HL-60 (cell line): Measurements from ENCODE around the gene HSPD1.
"Not testable (repeated sequence)": the region's sequence is repeated elsewhere in the genome, so short reads cannot be mapped to it uniquely, and the experiment has no call there.

Experiments
- POLR2AphosphoS5 ChIP-seq: IDR thresholded peaks from 2 replicates; pipeline ENCODE4 v1.6.1; 2012; ENCODE audit warnings: low read depth
- TF ChIP-seq, protein P1 (sequence below): IDR thresholded peaks from one replicate; pipeline ENCODE4 v1.5.1; 2011; ENCODE audit warnings: low read length, control low read depth, inconsistent platforms; ENCODE audit not compliant: insufficient read depth
- TF ChIP-seq, protein P2 (sequence below): IDR thresholded peaks from 2 replicates; pipeline ENCODE4 v1.6.1; 2012; ENCODE audit warnings: low read depth; ENCODE audit not compliant: insufficient replicate concordance

DNA sequence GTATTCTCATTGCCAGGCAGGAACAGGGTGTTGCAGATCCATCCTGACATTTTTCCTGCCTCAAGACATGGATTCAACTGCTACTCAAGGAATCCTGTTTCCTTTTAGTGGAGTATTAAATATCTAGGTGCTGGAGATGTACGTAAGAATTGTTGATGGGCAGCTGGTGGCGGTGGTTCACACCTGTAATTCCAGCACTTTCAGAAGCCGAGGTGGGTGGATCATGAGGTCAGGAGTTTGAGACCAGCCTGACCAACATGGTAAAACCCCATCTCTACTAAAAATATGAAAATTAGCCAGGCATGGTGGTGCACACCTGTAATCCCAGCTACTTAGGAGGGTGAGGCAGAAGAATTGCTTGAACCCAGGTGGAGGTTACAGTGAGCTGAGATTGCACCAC lies 15.4 kb downstream of the HSPD1 start:
- TF ChIP-seq, protein P1, sequence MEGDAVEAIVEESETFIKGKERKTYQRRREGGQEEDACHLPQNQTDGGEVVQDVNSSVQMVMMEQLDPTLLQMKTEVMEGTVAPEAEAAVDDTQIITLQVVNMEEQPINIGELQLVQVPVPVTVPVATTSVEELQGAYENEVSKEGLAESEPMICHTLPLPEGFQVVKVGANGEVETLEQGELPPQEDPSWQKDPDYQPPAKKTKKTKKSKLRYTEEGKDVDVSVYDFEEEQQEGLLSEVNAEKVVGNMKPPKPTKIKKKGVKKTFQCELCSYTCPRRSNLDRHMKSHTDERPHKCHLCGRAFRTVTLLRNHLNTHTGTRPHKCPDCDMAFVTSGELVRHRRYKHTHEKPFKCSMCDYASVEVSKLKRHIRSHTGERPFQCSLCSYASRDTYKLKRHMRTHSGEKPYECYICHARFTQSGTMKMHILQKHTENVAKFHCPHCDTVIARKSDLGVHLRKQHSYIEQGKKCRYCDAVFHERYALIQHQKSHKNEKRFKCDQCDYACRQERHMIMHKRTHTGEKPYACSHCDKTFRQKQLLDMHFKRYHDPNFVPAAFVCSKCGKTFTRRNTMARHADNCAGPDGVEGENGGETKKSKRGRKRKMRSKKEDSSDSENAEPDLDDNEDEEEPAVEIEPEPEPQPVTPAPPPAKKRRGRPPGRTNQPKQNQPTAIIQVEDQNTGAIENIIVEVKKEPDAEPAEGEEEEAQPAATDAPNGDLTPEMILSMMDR, result not testable (repeated sequence)
- TF ChIP-seq, protein P2, sequence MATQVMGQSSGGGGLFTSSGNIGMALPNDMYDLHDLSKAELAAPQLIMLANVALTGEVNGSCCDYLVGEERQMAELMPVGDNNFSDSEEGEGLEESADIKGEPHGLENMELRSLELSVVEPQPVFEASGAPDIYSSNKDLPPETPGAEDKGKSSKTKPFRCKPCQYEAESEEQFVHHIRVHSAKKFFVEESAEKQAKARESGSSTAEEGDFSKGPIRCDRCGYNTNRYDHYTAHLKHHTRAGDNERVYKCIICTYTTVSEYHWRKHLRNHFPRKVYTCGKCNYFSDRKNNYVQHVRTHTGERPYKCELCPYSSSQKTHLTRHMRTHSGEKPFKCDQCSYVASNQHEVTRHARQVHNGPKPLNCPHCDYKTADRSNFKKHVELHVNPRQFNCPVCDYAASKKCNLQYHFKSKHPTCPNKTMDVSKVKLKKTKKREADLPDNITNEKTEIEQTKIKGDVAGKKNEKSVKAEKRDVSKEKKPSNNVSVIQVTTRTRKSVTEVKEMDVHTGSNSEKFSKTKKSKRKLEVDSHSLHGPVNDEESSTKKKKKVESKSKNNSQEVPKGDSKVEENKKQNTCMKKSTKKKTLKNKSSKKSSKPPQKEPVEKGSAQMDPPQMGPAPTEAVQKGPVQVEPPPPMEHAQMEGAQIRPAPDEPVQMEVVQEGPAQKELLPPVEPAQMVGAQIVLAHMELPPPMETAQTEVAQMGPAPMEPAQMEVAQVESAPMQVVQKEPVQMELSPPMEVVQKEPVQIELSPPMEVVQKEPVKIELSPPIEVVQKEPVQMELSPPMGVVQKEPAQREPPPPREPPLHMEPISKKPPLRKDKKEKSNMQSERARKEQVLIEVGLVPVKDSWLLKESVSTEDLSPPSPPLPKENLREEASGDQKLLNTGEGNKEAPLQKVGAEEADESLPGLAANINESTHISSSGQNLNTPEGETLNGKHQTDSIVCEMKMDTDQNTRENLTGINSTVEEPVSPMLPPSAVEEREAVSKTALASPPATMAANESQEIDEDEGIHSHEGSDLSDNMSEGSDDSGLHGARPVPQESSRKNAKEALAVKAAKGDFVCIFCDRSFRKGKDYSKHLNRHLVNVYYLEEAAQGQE, result not testable (repeated sequence)
- TF ChIP-seq POLR2AphosphoS5, result not testable (repeated sequence)
